NCI-H1694 (cell line): ENCODE results near the gene KSR1.

Experiments used
- DNase-seq: peaks from one replicate; lab custom pipeline; 2025; lab: John Stamatoyannopoulos, UW

Gene KSR1

DNA sequence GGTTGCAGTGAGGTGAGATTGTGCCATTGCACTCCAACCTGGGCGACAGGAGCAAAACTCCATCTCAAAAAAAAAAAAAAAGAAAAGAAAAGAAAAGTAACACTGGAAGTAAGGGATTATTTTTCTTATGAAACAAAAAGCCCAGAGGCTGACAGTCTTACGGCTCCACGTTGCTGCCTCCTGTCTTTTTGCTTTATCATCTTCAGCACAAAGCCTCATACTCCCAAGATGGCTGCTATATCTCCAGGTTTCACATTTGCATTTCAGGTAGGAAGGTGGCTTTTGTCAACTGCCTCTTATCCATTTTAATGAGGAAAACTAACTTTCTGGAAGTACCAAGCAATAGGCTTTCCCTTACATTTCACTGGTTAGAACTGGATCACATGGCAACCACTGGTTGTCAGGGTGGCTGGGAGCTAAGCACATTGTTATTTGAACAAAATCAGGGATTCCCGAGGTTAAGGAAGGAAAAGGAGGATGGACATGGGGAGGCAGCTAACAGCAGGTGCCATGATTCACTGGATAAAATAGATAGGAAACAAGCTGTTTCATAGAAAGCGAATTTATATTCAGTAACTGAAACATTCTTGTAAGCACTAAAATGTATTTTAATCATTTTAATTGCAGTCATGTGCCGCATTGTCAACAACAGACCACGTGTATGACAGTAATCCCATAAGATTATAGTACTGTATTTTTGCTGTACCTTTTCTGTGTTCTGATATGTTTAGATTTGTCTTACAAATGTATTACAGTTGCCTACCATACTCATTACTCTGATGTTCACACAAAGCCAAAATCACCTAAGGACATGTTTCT is 58.6 kb downstream of the KSR1 start:
- no peak for DNase-seq

DNA sequence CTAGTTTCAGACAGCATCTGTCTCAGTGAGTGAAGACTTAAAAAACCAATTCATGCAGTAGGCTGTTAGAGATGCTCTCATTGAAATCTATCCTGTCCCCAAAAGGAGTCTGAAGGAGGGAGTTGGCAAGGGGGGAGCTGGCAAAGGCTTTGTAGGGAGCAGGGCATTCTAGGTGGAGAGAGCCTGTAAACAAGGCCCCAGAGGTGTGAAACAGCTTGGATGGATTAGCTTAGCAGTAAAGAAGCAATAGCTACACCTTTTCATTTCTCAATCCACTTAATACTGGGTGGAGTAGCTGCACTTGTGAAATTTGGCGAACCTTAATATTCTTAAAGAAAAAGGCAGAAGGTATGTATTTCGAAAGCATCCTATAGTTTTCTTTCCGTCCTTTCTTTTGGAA is 61.8 kb downstream of the KSR1 start:
- no peak for DNase-seq

DNA sequence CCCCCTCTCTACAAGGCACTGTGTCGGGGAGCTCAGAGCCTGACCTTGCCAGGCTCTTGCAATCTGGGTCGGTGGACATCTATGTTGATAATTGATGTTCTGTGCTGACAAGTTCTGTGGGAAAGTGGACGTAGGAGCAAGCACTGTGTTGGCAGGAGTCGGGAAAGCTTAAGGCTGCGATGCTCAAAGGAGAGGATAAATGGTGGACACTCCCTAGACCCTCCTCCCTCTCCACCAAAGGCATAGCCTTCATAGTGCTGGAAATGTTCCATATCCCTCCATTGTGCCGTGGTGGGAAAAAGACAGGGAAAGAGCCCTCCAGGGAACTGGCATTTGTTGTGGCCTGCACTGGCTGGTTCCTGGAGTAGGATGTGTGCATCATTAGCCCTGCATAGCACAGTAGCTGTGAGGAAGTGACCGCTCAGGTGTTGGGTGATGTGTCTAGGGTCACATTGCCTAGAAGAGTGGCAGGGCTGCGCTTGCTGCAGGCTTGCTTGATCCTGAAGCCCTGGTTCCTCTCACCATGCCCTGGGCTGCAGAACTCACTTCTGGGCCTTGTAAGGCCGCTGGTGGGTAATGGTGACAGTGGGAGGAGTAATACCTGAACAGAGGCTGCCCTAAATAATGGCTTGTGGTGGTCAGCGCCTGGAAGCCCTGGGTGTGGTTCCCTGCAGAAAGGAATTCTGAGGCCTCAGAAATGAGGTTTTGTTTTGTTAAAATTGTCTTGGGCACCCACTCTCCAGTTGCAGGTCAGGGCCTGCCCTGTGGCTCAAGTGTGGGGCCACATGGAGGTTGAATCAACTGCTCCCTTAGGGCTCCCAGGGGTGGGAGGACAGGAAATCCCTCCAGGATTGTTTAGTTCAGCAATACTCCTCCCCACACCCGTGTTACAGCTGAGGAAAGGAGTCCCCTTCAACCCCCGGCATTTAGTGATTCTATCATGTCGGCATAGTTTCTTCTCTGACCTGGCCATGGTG is 62.6 kb downstream of the KSR1 start:
- DNase-seq: no peak

DNA sequence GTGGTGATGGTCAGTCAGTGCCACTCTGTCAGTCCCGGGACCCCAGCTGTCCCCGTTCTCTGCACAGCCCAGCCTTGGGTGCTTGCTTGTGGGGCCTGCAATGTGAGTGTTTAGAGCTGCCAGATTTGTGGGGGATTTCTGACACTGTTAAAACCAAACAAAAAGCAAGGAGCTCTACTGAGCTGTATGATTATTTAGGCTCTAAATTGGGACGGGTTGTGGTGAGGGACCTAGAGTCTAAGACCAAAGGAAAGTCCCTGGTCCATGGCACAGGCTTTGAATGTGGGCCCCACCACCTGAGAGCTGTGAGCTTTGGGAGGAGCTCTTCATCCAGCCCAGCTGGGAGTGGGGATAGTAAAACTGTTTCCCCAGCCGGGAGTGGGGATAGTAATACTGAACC is 63.3 kb downstream of the KSR1 start:
- DNase-seq: no peak

DNA sequence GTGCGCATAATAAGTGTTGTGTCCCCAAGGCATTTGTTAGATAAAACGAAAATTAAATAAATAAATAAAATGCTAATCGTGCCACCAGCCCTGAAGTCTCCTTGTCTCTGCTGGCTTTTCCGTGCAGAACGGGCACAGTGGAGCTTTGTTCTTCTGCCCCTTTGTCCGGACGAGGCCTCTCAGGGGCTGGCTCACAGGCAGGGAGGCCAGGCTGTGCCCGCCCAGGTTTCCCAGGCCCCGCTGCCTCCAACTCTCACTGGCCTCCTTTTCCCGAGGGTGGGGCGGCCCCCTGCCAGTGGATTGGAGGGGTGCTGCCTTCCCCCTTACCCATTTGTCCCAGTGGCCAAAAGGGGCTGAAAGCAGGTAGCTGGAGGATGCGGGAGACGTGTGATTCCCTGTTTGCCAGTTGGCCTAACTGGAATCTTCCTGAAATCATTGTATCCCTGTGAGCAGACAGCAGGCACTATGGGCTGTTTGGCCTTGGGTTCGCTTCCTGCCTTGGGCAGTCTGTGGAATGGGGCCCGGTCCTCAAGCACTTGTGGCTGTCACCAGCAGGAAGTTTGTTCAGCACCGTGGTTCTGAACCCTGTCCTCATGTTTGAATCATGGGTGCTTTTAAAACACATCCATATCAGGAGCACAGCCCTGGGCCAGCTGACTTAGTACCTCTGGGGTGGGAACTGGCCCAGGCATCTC is 64.4 kb downstream of the KSR1 start:
- no peak for DNase-seq

DNA sequence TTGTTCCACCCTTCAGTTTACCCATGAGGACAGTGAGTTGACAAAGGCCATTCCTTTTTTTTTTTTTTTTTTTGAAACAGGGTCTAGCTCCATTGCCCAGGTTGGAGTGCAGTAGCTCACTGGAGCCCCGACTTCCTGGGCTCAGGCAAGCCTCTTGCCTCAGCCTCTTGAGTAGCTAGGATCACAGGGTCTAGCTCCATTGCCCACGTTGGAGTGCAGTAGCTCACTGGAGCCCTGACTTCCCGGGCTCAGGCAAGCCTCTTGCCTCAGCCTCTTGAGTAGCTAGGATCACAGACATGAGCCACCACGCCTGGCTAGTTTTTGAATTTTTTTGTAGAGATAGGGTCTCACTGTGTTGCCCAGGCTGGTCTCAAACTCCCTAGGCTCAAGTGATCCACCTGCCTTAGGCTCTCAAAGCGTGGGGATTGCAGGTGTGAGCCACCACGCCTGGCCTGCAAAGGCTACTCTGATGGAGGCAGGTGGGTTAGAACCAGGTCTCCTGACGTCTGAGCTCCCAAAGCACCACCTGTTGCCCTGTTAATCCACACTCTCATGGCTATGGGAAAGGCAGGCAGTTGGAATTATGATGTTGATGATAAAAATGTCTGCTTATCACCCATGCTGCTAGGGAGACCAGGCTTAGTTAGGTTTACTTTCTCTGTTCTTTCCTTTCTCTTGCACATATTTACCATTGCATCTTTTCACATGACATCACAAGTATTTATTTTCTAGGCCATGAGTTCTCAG is 65.2 kb downstream of the KSR1 start:
- DNase-seq: no peak

DNA sequence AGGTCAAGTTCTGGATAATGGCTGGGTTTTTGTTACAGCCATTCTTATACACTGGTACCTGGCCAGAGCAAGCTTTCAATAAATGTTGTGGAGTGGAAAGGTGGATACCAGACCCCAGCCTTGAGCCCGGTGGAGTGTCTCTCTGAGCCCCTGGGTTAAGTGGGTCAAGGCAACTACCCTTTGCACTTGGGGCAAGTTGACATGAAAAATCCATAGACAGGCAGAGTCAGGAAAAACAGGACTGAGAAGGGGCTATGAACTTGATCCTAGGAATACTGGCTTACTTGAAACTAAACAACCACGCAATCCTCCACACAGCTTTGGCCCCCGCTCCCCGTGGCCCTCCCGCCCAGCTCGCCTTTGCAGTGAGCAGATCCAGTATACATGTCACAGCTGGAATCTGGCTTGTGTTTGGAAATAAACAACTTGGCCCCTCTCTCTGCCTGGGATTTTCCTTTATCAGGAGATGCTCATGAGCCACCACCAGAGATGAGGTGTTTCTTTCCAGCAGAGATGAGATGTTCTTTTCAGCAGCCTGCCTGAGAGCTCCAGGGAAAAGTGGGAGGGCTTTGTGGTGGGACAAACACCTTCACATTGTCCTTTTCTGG is 65.9 kb downstream of the KSR1 start:
- no peak for DNase-seq

DNA sequence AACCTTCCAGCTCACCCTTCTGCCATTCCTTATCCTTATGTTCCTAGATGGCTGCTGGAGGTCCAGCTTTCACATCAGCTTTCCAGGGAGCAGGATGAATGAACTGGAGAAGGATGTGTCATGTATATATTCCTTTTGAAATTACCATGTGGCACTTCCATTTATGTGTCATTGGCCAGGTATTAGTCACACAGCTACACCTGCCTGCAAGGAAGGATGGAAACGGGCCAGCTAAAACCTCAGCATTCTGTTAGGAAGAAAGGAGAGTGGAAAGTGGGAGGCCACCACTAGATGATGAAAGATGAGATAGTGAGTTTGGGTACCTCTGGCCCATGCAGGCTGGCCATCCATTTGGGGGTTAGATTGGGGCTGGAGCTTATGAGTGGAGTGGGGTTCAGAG is 67.5 kb downstream of the KSR1 start:
- DNase-seq: no peak

DNA sequence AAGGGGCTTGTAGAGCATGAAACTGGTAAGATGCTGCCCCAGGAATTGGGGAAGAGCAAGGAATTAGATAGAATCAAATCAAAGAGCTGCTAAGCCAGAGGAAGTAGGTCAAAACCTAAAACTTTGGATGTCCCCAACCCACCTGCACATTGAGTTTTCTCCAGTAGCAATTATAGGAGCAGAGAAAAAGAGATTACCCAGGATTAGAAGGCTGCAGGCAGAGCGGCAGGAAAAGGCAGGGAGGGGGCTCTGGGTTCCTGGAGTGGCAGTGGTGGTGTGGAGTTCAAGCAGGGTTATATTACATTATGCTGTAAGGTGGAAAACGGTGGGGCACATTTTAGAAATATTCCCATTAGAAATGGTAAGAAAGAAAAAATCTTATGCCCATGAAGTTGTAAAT is 68.3 kb downstream of the KSR1 start:
- DNase-seq: no peak

DNA sequence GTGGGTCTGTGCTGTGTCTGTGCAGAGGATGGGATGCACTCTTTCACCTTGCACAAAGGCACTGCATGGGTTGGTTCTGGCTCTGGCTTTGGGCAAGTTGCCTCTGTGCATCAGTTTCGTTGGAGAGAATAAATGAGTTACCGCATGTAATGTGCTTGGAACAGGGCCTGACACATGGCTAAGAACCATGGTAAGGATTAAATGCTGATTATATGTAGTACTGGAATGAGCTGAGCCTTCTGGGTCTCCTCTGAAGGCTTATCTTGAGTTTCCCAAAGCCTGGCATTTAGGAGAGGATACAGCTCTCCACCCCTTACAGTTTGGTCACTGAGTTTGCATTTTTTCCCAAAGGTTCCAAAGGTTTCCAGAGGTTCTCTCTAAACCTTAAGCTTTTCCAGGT is 69.1 kb downstream of the KSR1 start:
- DNase-seq: no peak

DNA sequence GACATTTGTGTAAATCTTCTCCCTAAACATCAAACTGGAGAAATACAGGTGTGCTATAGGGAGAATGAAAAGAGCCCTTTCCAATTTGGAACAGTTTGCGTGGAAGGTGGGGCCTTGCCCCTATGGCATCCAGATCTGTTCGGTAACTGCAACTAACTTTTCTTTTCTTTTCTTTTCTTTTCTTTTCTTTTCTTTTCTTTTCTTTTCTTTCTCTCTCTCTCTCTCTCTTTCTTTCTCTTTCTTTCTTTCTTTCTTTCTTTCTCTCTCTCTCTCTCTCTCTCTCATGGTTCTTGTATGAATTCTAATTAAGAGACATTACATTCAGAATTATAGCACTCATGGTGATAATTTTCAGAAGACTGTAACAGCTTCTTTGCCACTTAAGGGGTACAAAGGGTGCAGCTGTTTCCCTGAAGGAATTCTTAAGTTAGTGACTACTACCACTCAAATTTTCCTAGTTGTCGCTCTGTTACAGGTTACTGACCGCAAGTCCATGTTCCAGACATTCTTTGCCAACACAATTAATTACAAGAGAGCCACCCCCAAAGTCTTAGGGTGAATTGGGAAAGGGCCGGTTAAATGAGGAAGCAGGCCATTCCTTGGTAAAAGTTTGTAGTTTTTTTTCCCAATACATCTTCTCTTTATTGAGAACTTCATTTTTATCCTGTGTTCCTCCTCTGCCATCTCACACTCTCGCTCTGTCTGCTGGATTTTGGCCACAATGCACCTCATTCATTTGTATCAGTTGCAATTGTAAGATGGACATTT is 69.8 kb downstream of the KSR1 start:
- DNase-seq: no peak

DNA sequence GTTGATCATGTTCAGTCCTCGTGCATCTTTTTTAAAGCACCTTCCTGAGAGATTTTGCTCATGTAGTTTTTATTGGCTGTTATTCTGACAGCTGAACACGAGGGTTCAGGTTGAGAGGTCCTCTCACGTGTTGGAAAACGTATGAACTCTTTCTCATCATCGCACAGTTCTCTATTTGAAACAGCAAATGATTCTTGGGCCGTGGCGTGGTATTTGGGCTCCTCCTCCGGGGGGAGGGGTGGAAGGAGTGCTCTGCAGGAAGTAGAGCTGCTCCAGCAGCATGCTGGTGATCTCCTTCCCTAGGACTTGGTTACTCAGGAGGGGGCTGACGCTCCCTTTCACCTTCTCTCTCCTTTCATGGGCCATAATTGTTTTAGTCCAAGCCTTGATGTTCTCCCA is 70.4 kb downstream of the KSR1 start:
- no peak for DNase-seq

DNA sequence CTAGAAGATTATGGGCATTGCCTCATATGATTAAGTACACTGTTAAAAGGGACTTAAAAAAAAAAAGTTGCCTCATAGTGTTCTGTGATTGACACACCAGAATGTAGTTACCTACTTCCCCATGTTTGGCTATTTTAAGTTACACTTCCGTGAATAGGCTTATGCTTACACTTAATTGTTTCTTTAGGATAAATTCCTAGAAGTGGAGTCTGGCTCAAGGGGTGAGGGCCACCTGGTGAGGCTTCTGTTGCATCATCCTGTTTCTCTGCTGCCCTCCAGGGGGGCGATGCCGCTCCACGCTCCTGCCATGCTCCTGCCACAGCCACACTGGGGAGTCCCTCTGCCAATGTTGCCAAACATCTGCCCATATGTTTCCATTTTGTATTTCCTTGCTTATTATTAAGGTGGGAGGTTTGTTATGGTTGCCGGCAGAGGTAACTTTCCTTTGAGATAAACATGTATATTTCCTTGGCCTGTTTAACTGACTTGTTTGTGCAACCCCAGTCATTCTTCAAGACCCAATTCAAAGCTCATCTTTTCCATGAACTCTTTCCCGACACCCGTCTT is 73.1 kb downstream of the KSR1 start:
- DNase-seq: peak; percentile 23

DNA sequence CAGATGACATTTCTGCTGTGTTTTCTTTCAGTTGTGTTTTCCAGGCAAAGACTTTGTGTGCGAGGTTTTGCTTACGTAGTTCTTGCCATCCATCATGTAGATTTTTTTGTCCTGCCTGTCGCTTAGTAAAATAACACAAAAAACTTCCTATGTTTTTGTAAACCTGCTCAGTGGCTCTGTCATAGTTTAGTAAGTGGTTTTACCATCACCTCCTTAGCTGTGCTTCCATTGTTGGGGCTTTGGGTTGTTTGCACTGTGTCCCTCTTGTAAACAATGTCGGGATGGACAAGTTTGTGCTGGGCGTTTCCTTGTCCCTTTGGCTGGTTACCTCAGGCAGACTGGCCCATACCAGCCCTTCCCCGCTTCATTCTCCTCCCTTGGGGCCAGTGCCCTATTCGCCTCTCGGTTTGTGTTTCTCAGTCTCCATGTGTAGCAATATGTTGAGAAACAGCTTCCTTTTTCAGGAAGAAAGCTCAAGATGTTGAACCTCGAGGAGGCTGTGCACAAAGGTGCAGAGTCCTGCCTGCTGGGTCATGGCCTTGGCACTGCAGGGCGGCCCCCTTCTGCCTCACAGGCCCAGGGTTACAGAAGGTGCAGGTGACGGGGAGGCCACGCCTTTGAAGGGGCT is 74.6 kb downstream of the KSR1 start:
- DNase-seq: no peak

DNA sequence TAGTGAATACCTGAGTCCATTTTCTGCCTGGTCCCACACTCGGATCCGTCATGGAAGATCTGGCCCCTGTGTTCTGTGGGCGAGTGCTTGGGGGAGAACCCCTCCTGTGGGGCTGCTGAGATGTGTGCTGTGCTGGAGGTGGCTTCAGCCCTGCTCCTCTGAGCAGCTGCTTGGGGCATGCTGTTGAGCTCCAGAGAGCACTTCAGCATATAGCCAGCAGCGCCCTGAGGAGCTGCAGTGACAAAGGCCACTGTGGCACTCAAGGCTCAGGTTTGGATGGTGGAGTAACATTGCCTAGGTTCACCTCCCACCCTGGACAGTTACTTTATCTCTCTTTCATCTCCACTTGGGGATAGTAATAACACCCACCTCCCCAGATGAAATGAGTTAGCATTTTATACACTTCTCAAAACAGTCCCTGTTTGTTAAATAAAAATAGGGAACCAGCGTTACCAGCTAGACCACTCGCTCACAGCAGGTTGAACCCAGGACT is 75.3 kb downstream of the KSR1 start:
- DNase-seq: no peak

DNA sequence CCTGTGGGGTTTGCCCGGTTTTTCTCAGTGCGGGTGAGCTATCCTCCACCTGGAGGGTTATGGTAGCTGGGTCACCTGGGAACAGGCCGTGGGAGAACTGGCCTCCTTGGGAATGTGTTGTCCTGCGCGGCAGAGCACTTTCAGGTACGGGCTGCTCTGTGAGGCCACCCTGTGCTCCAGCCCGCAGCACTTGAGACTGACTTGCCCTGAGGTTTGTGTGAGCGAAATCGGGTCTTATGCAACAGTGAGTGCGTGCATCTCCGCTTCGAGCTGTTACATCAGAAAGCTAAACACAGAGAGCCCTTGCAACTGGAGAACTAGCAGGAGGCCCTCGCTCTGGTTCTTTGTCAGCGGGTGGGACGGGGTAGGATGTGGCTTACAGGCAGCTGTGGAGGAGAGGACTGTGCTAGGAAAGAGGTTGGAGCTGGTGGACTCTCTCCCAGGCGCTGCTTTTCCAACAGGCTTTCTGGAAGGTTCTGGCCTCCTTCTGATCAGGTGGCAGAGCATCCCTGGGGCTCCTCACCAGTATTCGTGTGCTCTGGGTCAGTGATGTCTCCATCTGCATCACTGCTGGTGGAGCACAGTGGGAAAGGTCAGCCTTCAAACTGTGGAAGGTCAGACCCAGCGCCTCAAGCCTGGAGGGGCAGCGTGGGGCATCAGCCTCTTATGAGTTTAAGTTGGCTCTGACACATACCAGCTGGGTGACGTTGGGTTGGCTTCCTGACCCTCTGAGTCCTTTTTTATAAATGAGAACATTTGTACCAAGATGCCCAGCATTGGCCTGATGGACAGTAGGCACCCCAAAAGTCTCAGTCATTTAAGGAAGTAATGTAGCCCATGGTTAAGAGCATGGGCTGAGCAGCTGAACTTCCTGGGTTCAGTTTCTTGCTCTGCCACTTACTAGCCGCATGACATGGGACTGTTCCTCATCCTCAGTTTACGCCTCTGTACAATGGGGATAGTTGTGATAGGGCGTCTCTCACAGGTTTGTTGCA is 76.3 kb downstream of the KSR1 start:
- DNase-seq: no peak

DNA sequence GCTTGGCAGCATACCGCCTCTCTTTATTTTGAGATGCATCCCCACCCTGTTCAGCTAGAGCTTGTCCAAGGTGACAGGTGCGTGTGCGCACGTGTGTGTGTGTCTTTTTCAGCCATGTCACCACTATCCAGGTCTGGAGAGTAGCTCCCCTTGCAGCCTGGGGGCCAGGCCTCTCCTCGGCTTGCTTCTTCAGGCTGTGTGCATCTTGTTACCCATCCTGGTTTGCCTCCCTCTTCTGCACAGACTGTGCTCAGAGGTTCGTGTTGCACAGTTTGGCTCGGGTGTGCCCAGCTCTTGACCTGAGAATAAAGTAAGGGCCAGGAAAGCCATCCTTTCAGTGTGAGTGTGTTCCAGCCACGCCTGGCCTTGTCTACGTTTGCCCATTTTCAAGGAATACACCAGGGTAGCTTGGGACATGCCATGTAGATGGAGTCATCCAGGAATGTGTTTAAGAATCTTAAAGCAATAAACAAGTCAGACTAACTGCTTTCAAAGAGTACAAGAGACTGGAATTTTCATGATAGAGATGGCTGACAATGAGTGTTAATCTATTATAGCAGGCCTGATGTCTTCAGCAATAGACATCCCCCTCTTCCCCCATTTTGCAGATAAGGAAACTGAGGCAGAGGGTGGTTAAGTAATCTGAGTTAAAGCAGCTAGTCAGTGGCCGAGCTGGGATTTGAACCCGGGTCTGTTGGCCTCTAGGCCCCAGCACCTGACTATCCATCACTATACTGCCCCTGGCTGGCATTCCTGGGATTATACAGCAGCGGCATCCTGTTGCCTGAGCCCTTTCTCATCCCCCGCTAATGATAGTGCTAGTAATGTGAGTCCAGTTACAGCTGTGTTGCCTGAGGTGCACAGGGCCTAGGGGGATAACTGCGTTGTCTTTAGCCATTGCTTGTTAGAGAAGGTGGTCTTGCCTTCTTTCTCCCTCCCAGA is 77.9 kb downstream of the KSR1 start:
- no peak for DNase-seq
